Glutamatergic neuron (in vitro differentiated cells): ENCODE measurements around the gene ZNRF2. TPM values are rescaled to one million over a fixed set of nuclear protein-coding genes. Genes with fewer than 3 reads are reported as not detected.

ENCODE experiments used
- DNase-seq: peaks from one replicate; pipeline ENCODE4 v3.0.0; 2022
- H3K27ac Mint-ChIP-seq: one replicate; pipeline ENCODE4 v1.8.0; 2020; ENCODE audit warnings: mild to moderate bottlenecking, mixed read lengths, inconsistent platforms; ENCODE audit not compliant: unreplicated experiment
- H3K27me3 Mint-ChIP-seq: one replicate; pipeline ENCODE4 v1.8.0; 2020; ENCODE audit warnings: mild to moderate bottlenecking, moderate library complexity, mixed read lengths, inconsistent platforms; ENCODE audit not compliant: unreplicated experiment
- H3K36me3 Mint-ChIP-seq: one replicate; pipeline ENCODE4 v1.8.0; 2020; ENCODE audit warnings: mild to moderate bottlenecking, mixed read lengths, inconsistent platforms; ENCODE audit not compliant: unreplicated experiment
- H3K4me1 Mint-ChIP-seq: one replicate; pipeline ENCODE4 v1.8.0; 2020; ENCODE audit warnings: mild to moderate bottlenecking, low read depth, mixed read lengths, inconsistent platforms; ENCODE audit not compliant: unreplicated experiment
- H3K4me3 Mint-ChIP-seq: one replicate; pipeline ENCODE4 v1.8.0; 2020; ENCODE audit warnings: mild to moderate bottlenecking, mixed read lengths, inconsistent platforms; ENCODE audit not compliant: unreplicated experiment
- H3K9me3 Mint-ChIP-seq: one replicate; pipeline ENCODE4 v1.8.0; 2020; ENCODE audit warnings: mild to moderate bottlenecking, moderate library complexity, mixed read lengths, inconsistent platforms; ENCODE audit not compliant: unreplicated experiment
- CTCF ChIP-seq: fragments of 200-600 bp; sonication (generic); IDR thresholded peaks from one replicate; pipeline ENCODE4 v1.5.0; 2021; ENCODE audit not compliant: partially characterized antibody, unreplicated experiment
- total RNA-seq: library from RNA; stranded (reverse); fragmentation: NEBNext Ultra II Directional; extraction: Animal tissue kit (Norgen Biotek cat#: 25700); gene quantifications from one replicate; pipeline ENCODE4 v1.2.1, GENCODE V29; 2021; ENCODE audit not compliant: unreplicated experiment

The ZNRF2 gene
- total RNA-seq, 1 donor from 2014 or later = 16.7 TPM

- no peak for TF ChIP-seq CTCF
- no peaks in the 10 kb centered on the region for H3K9me3 Mint-ChIP-seq
- no peaks in the 10 kb centered on the region for H3K27me3 Mint-ChIP-seq
- no peak overlapping the region for H3K4me3 Mint-ChIP-seq
- H3K27ac Mint-ChIP-seq = no peak overlapping the region
- H3K4me1 Mint-ChIP-seq = no peaks in the 10 kb centered on the region
- DNase-seq = no peak
- peaks cover 9% of the 10 kb centered on the region for H3K36me3 Mint-ChIP-seq
Observed at GRCh38 chr7:30382607-30383006, 98.2 kb downstream of the ZNRF2 start.

GRCh38 chr7:30389791-30390190, 105.4 kb downstream of the ZNRF2 start:
- DNase-seq = no peak
- Mint-ChIP-seq H3K27me3 (no peaks in the 10 kb centered on the region), H3K4me1 (no peaks in the 10 kb centered on the region), H3K27ac (no peak overlapping the region), H3K9me3 (no peaks in the 10 kb centered on the region), H3K4me3 (no peak overlapping the region), H3K36me3 (no peaks in the 10 kb centered on the region)
- TF ChIP-seq CTCF = no peak

GRCh38 chr7:30390736-30391636, 106.6 kb downstream of the ZNRF2 start:
- H3K27me3 Mint-ChIP-seq = no peaks in the 10 kb centered on the region
- no peaks in the 10 kb centered on the region for H3K9me3 Mint-ChIP-seq
- no peak for DNase-seq
- no peak overlapping the region for H3K4me3 Mint-ChIP-seq
- H3K36me3 Mint-ChIP-seq = no peaks in the 10 kb centered on the region
- H3K27ac Mint-ChIP-seq = no peak overlapping the region
- no peaks in the 10 kb centered on the region for H3K4me1 Mint-ChIP-seq
- TF ChIP-seq CTCF = no peak

- TF ChIP-seq CTCF = no peak
- Mint-ChIP-seq H3K4me3 (no peak overlapping the region), H3K27ac (no peak overlapping the region), H3K27me3 (no peaks in the 10 kb centered on the region), H3K4me1 (no peaks in the 10 kb centered on the region), H3K9me3 (no peaks in the 10 kb centered on the region), H3K36me3 (no peaks in the 10 kb centered on the region)
- no peak for DNase-seq
Observed at GRCh38 chr7:30391806-30392205, 107.4 kb downstream of the ZNRF2 start.

- Mint-ChIP-seq H3K4me1 (no peaks in the 10 kb centered on the region), H3K27me3 (no peaks in the 10 kb centered on the region), H3K9me3 (no peaks in the 10 kb centered on the region), H3K36me3 (no peaks in the 10 kb centered on the region), H3K4me3 (no peak overlapping the region), H3K27ac (no peak overlapping the region)
- TF ChIP-seq CTCF = no peak
- no peak for DNase-seq
Observed at GRCh38 chr7:30395676-30396075, 111.3 kb downstream of the ZNRF2 start.
